Skeletal muscle satellite cell (primary cell): ENCODE data around the gene CMIP.
A peak's percentile ranks its signal among the peaks of the same experiment; 100 is the strongest.

Source experiments
- H3K27me3 ChIP-seq: 2 replicates; pipeline ENCODE4 v1.7.0; 2013; ENCODE audit warnings: low read length; ENCODE audit not compliant: control insufficient read depth, insufficient read depth
- H3K36me3 ChIP-seq: 2 replicates; pipeline ENCODE4 v1.7.0; 2013; ENCODE audit warnings: mild to moderate bottlenecking, control low read depth, low read length; ENCODE audit not compliant: insufficient read depth
- H3K4me1 ChIP-seq: 2 replicates; pipeline ENCODE4 v1.7.0; 2013; ENCODE audit warnings: low read length; ENCODE audit not compliant: control insufficient read depth, insufficient read depth
- H3K4me2 ChIP-seq: 2 replicates; pipeline ENCODE4 v1.7.0; 2013; ENCODE audit warnings: mild to moderate bottlenecking, low read length
- H3K4me3 ChIP-seq: 2 replicates; pipeline ENCODE4 v1.7.0; 2013; ENCODE audit warnings: low read length
- H3K9ac ChIP-seq: 2 replicates; pipeline ENCODE4 v1.7.0; 2013; ENCODE audit warnings: mild to moderate bottlenecking, low read depth, low read length, moderate library complexity
- H3K9me3 ChIP-seq: replicated peaks from 2 replicates; pipeline ENCODE4 v1.7.0; 2013; ENCODE audit warnings: mild to moderate bottlenecking, control low read depth, low read length

CMIP gene

GRCh38 chr16:81705261-81705660, 260.7 kb downstream of the CMIP start:
- H3K36me3 ChIP-seq: peaks cover 26% of the 10 kb centered on the region
- H3K4me3 ChIP-seq: no peak overlapping the region
- H3K27me3 ChIP-seq: no peaks in the 10 kb centered on the region
- H3K4me1 ChIP-seq: peaks cover 29% of the 10 kb centered on the region
- H3K9ac ChIP-seq: no peak overlapping the region
- no peak overlapping the region for H3K4me2 ChIP-seq
- H3K9me3 ChIP-seq: no peaks in the 10 kb centered on the region

- H3K27me3 ChIP-seq: no peaks in the 10 kb centered on the region
- no peak overlapping the region for H3K4me2 ChIP-seq
- H3K9me3 ChIP-seq: no peaks in the 10 kb centered on the region
- H3K4me3 ChIP-seq: no peak overlapping the region
- no peak overlapping the region for H3K9ac ChIP-seq
- peaks cover 39% of the 10 kb centered on the region for H3K4me1 ChIP-seq
- peaks cover 26% of the 10 kb centered on the region for H3K36me3 ChIP-seq
Observed at GRCh38 chr16:81706327-81707295, 262.0 kb downstream of the CMIP start.

GRCh38 chr16:81707411-81708265, 263.0 kb downstream of the CMIP start:
- no peak overlapping the region for H3K4me2 ChIP-seq
- H3K36me3 ChIP-seq: peaks cover 19% of the 10 kb centered on the region
- H3K9me3 ChIP-seq: no peaks in the 10 kb centered on the region
- peaks cover 44% of the 10 kb centered on the region for H3K4me1 ChIP-seq
- no peaks in the 10 kb centered on the region for H3K27me3 ChIP-seq
- H3K9ac ChIP-seq: no peak overlapping the region
- no peak overlapping the region for H3K4me3 ChIP-seq

GRCh38 chr16:81708266-81709015, 263.8 kb downstream of the CMIP start:
- peaks cover 19% of the 10 kb centered on the region for H3K36me3 ChIP-seq

GRCh38 chr16:81709016-81709900, 264.6 kb downstream of the CMIP start:
- Histone ChIP-seq H3K36me3 (peaks cover 19% of the 10 kb centered on the region), H3K27me3 (no peaks in the 10 kb centered on the region)

More at GRCh38 chr16:81708266-81709015, 263.8 kb downstream of the CMIP start:
- Histone ChIP-seq H3K9ac (no peak overlapping the region), H3K9me3 (no peaks in the 10 kb centered on the region), H3K4me1 (peaks cover 37% of the 10 kb centered on the region), H3K4me2 (no peak overlapping the region), H3K4me3 (no peak overlapping the region), H3K27me3 (no peaks in the 10 kb centered on the region)

GRCh38 chr16:81710044-81710443, 265.4 kb downstream of the CMIP start:
- Histone ChIP-seq H3K4me3 (no peak overlapping the region), H3K36me3 (peaks cover 19% of the 10 kb centered on the region), H3K9ac (no peak overlapping the region), H3K27me3 (no peaks in the 10 kb centered on the region), H3K4me1 (peaks cover 32% of the 10 kb centered on the region), H3K9me3 (no peaks in the 10 kb centered on the region), H3K4me2 (no peak overlapping the region)

More at GRCh38 chr16:81709016-81709900, 264.6 kb downstream of the CMIP start:
- Histone ChIP-seq H3K9ac (no peak overlapping the region), H3K4me2 (no peak overlapping the region), H3K4me3 (no peak overlapping the region), H3K9me3 (no peaks in the 10 kb centered on the region), H3K4me1 (peaks cover 32% of the 10 kb centered on the region)

- Histone ChIP-seq H3K27me3 (peaks cover 2% of the 10 kb centered on the region), H3K9ac (no peak overlapping the region), H3K9me3 (no peaks in the 10 kb centered on the region), H3K4me1 (peaks cover 32% of the 10 kb centered on the region), H3K4me2 (no peak overlapping the region), H3K4me3 (no peak overlapping the region), H3K36me3 (peaks cover 15% of the 10 kb centered on the region)
Observed at GRCh38 chr16:81710596-81710995, 266.0 kb downstream of the CMIP start.

- H3K9ac ChIP-seq: no peak overlapping the region
- peaks cover 2% of the 10 kb centered on the region for H3K27me3 ChIP-seq
- H3K36me3 ChIP-seq: peaks cover 14% of the 10 kb centered on the region
- peaks cover 30% of the 10 kb centered on the region for H3K4me1 ChIP-seq
- no peaks in the 10 kb centered on the region for H3K9me3 ChIP-seq
- H3K4me2 ChIP-seq: peak overlapping the region; percentile 4
- H3K4me3 ChIP-seq: no peak overlapping the region
Observed at GRCh38 chr16:81711657-81712319, 267.2 kb downstream of the CMIP start.

GRCh38 chr16:81712681-81713080, 268.1 kb downstream of the CMIP start:
- peaks cover 2% of the 10 kb centered on the region for H3K27me3 ChIP-seq
- H3K4me1 ChIP-seq: peaks cover 22% of the 10 kb centered on the region
- H3K9ac ChIP-seq: no peak overlapping the region
- H3K4me2 ChIP-seq: no peak overlapping the region
- no peak overlapping the region for H3K4me3 ChIP-seq
- peaks cover 9% of the 10 kb centered on the region for H3K36me3 ChIP-seq
- no peaks in the 10 kb centered on the region for H3K9me3 ChIP-seq

GRCh38 chr16:81713295-81713772, 268.7 kb downstream of the CMIP start:
- peaks cover 15% of the 10 kb centered on the region for H3K4me1 ChIP-seq
- no peaks in the 10 kb centered on the region for H3K9me3 ChIP-seq
- H3K9ac ChIP-seq: no peak overlapping the region
- H3K27me3 ChIP-seq: peaks cover 2% of the 10 kb centered on the region
- H3K36me3 ChIP-seq: peaks cover 2% of the 10 kb centered on the region
- H3K4me3 ChIP-seq: no peak overlapping the region
- no peak overlapping the region for H3K4me2 ChIP-seq
